Retinal pigment epithelial cell (primary cell): ENCODE measurements around the gene CLDN12.
"Not testable (repeated sequence)": the region's sequence is repeated elsewhere in the genome, so short reads cannot be mapped to it uniquely, and the experiment has no call there.

Experiments
- DNase-seq: peaks from one replicate; pipeline ENCODE4 v3.0.0-alpha.2; 2010; ENCODE audit warnings: low read depth
- H3K4me3 ChIP-seq: 2 replicates; pipeline ENCODE4 v1.5.1; 2011; ENCODE audit warnings: mild to moderate bottlenecking, low read length, control low read depth, moderate library complexity
- TF ChIP-seq, protein P1 (sequence below): conservative IDR thresholded peaks from 2 replicates; pipeline ENCODE4 v1.5.1; 2011; ENCODE audit warnings: low read depth, low read length, control low read depth, inconsistent platforms

Gene CLDN12

DNA sequence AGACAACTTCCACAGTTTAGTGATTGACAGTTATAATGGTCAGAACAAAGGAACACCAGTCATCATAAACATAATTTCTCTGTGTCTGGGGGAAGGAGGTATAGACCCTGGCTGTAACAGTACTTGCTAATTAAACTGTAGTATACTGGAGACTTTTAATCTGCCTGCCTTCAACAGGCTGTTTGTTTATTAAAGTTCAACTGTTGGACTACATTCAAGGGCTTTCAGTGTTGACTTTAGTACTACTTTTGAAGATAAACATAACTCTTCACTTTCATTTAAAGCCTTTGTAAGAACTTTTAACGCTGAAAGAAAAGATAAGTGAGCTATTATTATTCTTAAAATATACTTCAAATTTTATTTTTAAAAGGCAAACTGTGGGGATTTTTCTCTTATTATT, 50.7 kb downstream of the CLDN12 start:
- no peak overlapping the region for H3K4me3 ChIP-seq
- TF ChIP-seq, protein P1, sequence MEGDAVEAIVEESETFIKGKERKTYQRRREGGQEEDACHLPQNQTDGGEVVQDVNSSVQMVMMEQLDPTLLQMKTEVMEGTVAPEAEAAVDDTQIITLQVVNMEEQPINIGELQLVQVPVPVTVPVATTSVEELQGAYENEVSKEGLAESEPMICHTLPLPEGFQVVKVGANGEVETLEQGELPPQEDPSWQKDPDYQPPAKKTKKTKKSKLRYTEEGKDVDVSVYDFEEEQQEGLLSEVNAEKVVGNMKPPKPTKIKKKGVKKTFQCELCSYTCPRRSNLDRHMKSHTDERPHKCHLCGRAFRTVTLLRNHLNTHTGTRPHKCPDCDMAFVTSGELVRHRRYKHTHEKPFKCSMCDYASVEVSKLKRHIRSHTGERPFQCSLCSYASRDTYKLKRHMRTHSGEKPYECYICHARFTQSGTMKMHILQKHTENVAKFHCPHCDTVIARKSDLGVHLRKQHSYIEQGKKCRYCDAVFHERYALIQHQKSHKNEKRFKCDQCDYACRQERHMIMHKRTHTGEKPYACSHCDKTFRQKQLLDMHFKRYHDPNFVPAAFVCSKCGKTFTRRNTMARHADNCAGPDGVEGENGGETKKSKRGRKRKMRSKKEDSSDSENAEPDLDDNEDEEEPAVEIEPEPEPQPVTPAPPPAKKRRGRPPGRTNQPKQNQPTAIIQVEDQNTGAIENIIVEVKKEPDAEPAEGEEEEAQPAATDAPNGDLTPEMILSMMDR, result no peak
- no peak for DNase-seq

DNA sequence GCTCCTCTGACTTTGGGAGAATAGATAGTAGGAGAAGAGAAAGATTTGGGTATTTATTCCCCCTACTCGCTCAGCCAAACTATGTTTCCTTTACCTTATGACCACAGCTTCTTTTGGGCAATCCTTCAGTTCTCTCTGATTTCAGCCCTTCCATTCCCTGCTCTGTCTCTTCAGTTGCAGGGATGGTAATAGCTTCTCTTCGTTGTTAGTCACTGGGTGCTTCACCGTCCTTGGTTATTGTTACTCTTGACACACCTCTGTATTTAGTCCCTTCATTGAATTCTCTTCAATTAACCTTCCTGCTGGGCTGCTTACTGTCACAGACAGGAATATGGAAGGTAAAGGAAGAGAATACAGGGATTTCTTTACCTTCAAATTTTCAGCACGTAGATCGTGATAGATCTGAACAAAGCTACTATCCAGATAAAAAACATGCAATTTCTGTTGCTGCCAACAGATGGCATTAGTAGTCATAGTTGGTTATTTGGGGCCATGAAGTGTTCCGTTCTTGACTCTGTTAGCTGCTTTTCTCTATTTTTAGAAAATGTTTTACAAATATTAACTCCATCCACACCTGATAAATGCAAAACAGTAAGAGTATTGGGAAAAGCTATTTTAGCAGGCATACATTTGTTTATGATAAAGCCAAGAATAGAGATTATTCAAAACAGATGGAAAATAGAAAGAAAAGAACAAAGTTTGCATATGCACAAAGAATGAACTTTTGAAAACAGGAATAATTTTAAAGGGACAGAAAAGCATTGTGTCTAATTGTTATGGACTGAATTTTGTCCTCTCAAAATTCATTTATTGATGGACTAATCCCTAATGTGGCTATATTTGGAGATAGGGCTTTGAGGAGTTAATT, 52.1 kb downstream of the CLDN12 start:
- no peak for DNase-seq
- TF ChIP-seq, protein P1, result peak; percentile 74
- H3K4me3 ChIP-seq, result no peak overlapping the region

DNA sequence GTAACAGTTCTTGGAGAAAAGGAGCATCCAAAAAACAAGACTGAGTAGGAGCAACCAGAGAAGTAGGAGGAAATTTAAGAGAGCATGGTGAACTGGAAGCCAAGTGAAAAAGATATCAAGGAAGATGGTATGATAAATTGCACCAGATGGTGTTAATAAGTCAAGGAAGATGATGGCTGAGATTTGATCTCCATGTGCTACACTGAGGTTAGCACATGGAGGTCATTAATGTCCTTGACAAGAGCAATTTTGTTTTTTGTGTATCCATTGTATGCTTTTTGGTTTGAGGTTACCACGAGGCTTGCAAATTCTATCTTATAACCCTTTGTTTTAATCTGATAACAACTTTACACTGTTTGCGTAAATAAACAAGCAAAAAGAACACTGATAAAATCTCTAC, 54.8 kb downstream of the CLDN12 start:
- TF ChIP-seq, protein P1, result no peak
- H3K4me3 ChIP-seq, result no peak overlapping the region
- no peak for DNase-seq

DNA sequence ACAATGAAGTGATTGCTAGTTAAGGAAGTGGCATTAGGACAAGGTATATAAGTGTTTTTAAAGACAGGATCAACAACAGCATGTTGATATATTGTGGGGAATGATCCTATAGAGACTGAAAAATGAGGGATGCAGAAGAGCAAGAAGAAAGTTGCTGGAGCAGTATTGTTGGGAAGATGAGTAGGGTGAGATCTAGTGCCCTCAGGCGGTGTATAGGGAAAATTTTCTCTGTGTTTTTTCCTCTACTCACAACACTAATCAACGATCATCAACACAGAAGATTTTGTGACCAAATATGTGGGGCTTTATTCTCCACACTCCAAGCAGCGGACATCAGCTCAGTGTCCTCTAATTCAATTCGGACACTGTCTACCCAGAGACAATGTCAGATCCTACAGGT, 56.6 kb downstream of the CLDN12 start:
- TF ChIP-seq, protein P1, result peak; percentile 13
- DNase-seq, result no peak
- H3K4me3 ChIP-seq, result no peak overlapping the region

DNA sequence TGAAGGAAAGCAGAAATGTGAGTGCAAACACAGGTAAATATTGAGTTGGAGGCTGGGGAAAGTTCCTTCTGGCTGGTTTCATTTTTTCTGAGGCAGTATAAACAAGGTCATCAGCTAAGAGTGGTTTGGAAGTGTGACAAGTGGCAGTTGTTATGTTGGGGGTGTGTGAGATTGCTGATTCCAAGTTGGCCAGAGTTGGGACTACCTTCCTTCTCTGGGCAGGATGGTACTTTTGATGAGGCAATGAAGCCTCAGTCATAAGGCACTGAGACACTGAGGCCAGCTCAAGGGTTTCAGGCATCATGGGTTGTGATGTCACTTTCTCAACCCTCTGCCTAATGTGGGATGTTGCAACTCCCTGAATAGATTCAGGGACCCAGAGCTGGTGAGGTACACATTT, 58.0 kb downstream of the CLDN12 start:
- TF ChIP-seq, protein P1, result no peak

DNA sequence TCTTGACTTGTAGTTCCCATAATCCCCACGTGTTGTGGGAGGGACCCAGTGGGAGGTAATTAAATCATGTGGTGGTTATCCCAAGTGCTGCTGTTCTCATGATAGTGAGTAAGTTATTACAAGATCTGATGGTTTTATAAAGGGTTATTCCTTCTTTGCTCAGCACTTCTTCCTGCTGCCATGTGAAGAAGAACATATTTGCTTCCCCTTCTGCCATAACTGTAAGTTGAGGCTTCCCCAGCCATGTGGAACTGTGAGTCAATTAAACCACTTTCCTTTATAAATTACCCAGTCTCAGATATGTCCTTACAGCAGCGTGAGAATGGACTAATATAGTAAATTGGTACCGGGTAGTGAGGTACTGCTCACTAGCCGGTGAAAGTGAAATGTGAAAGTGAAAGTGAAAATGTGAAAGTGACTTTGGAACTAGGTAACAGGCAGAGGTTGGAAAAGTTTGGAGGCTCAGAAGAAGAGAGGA, 59.9 kb downstream of the CLDN12 start:
- not testable (repeated sequence) for H3K4me3 ChIP-seq, DNase-seq

More for the DNA sequence above, 58.0 kb downstream of the CLDN12 start:
- no peak overlapping the region for H3K4me3 ChIP-seq
- DNase-seq, result no peak
